Choroid plexus epithelial cell (primary cell): ENCODE measurements around the gene NUP43.

Experiments
- DNase-seq: peaks from one replicate; pipeline ENCODE4 v3.0.0-alpha.2; 2010; ENCODE audit warnings: low read depth
- H3K4me3 ChIP-seq: 2 replicates; pipeline ENCODE4 v1.5.1; 2011; ENCODE audit warnings: low read depth, mild to moderate bottlenecking, control low read depth, low read length, moderate library complexity
- CTCF ChIP-seq: conservative IDR thresholded peaks from 2 replicates; pipeline ENCODE4 v1.5.1; 2011; ENCODE audit warnings: low read depth, mild to moderate bottlenecking, control low read depth, inconsistent platforms, low read length, moderate library complexity

NUP43 gene

GRCh38 chr6:149717255-149717587 lies 29.1 kb downstream of the NUP43 start:
- no peak for TF ChIP-seq CTCF
- H3K4me3 ChIP-seq, result peak overlapping the region; percentile 97
- no peak for DNase-seq

DNA sequence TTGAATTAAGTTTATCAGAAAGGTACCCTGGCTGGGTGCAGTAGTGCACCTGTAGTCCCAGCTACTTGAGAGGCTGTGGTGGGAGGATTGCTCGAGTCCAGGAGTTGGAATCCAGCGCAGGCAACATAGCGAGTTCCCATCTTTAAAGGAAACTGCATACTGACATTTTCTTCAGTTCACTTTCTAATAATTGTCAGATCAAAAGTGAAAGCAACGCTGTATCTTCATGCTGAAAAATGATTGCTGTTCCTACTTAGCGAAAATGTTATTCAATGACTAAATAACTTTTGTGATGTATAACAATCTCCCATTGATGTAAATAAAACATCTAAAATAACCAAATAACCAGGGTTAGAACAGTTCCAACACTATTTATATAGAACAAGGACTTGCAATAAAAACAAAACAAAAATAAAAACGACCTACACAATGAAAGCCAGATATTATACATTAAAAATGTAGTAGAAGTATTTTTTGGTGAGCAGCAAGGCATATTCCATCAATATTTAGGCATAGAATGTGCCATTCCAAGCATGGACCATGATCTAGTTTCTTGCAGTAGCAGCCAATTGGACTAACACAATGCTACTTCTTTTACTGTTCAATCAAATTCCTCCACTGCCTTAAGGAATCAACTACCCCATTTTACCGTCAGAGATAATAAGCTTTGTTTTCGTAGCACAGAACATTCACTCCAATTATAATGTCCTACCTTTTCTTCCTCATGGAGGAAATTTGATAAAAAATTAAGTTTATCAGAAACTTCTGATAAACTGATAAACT lies 30.0 kb downstream of the NUP43 start:
- H3K4me3 ChIP-seq, result peak overlapping the region; percentile 97
- TF ChIP-seq CTCF, result no peak
- peak; percentile 26 for DNase-seq

GRCh38 chr6:149714442-149714841 lies 31.9 kb downstream of the NUP43 start:
- TF ChIP-seq CTCF, result no peak
- H3K4me3 ChIP-seq, result no peak overlapping the region
- DNase-seq, result no peak

GRCh38 chr6:149711711-149712110 lies 34.6 kb downstream of the NUP43 start:
- TF ChIP-seq CTCF, result no peak
- no peak overlapping the region for H3K4me3 ChIP-seq
- no peak for DNase-seq

DNA sequence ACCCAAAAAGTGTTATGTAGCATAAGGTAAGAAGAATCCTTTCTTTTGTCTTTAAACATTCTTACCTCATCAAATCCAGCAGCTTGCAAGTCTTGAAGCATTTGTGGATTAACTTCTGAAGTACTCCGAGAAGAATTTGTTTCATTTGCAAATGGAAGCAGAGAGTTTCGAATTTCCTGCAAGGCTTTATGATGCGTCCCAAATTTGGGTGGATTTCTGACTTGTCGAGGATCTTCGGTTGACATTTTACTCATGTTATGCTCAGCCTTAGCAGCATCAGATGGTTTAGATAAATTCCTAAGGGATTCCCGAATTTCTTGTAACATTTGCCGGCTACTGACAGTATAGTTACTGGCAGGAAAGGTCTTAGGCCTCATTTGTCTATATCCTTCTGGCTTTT lies 44.6 kb downstream of the NUP43 start:
- no peak for DNase-seq
- H3K4me3 ChIP-seq, result no peak overlapping the region
- no peak for TF ChIP-seq CTCF

DNA sequence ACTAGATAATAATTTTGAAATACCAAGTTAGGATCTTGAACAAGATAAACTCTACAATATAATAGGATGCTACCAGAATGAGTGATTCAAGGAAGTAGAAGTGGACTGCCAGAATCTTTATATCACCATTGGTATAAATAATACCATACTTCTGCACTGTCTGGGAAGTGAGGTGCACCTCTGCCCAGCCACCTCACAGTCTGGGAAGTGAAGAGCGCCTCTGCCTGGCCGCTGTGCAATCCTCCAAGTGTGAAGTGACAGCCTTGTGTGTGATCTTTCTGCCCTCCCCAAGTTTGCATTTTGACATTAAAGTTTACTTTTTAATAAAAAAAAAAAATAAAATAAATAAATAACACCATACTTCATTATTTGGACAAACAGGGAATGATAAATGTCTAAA lies 47.2 kb downstream of the NUP43 start:
- H3K4me3 ChIP-seq, result no peak overlapping the region
- DNase-seq, result no peak
- no peak for TF ChIP-seq CTCF

DNA sequence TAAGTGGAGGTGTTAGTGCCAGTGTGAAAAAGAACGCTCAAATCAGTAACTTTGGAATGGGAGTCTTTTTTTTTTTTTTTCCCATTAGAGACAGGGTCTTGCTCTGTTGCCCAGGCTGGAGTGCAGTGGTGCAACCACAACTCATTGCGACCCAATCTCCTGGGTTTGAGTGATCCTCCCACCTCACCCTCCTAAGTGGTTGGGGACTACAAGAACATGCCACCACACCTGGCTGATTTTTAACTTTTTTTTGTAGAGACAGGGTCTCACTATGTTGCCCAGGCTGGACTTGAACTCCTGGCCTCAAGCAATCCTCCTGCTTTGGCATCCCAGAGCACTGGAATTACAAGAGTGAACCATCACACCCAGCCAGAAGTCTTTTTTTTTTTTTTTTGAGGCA lies 48.2 kb downstream of the NUP43 start:
- DNase-seq, result no peak
- no peak overlapping the region for H3K4me3 ChIP-seq
- TF ChIP-seq CTCF, result no peak
